Caco-2 (cell line): Measurements from ENCODE around the gene COX6B2. TPM values are rescaled to one million over a fixed set of nuclear protein-coding genes. Genes with fewer than 3 reads are reported as not detected.

Experiments
- BruUV-seq: library from RNA; stranded (reverse); fragments of 400-500 nt; replicated peaks from 2 replicates; lab custom pipeline; 2021; lab: Mats Ljungman, UMichigan
- CTCF ChIA-PET: fragments of 300-600 bp; sonication (Branson Sonifier 250); formaldehyde crosslinking; loops from one replicate; lab custom pipeline; 2022; ENCODE audit warnings: antibody characterized with exemption; lab: Charles Lee
- POLR2A ChIA-PET: fragments of 300-600 bp; sonication (Branson Sonifier 250); formaldehyde crosslinking; loops from one replicate; lab custom pipeline; 2022; ENCODE audit warnings: antibody characterized with exemption; lab: Charles Lee
- DNase-seq, 2 experiments: peaks; one replicate each; pipeline versions ENCODE4 v3.0.0 to v3.0.0-alpha.2; 2020 to 2022
- H3K27me3 ChIP-seq: replicated peaks from 2 replicates; pipeline ENCODE4 v1.6.0; 2011; ENCODE audit warnings: low read length; ENCODE audit not compliant: control insufficient read depth, insufficient read depth
- H3K36me3 ChIP-seq: 2 replicates; pipeline ENCODE4 v1.5.1; 2011; ENCODE audit warnings: low read length; ENCODE audit not compliant: control insufficient read depth, insufficient read depth
- H3K4me1 ChIP-seq: fragments of 250-450 bp; sonication (Bioruptor Pico); 2 replicates; pipeline ENCODE4 v1.5.1; 2020; ENCODE audit warnings: mild to moderate bottlenecking
- H3K4me3 ChIP-seq: 2 replicates; pipeline ENCODE4 v1.5.1; 2011; ENCODE audit warnings: low read depth, mild to moderate bottlenecking, control low read depth, low read length
- H3K9me3 ChIP-seq: fragments of 250-450 bp; sonication (Bioruptor Pico); 2 replicates; pipeline ENCODE4 v1.5.1; 2020; ENCODE audit warnings: mild to moderate bottlenecking, moderate library complexity
- H3K27ac Mint-ChIP-seq: one replicate; pipeline ENCODE4 v1.8.0; 2022; ENCODE audit warnings: mixed read lengths; ENCODE audit not compliant: unreplicated experiment
- H3K27me3 Mint-ChIP-seq: one replicate; pipeline ENCODE4 v1.8.0; 2022; ENCODE audit warnings: mixed read lengths; ENCODE audit not compliant: insufficient read depth, unreplicated experiment
- H3K36me3 Mint-ChIP-seq: one replicate; pipeline ENCODE4 v1.8.0; 2022; ENCODE audit warnings: mild to moderate bottlenecking, mixed read lengths; ENCODE audit not compliant: insufficient read depth, unreplicated experiment
- H3K4me1 Mint-ChIP-seq: one replicate; pipeline ENCODE4 v1.8.0; 2022; ENCODE audit warnings: low read depth, mixed read lengths; ENCODE audit not compliant: unreplicated experiment
- H3K4me3 Mint-ChIP-seq: one replicate; pipeline ENCODE4 v1.8.0; 2022; ENCODE audit warnings: mild to moderate bottlenecking, moderate library complexity, mixed read lengths; ENCODE audit not compliant: unreplicated experiment
- H3K9me3 Mint-ChIP-seq: one replicate; pipeline ENCODE4 v1.8.0; 2022; ENCODE audit warnings: mixed read lengths; ENCODE audit not compliant: unreplicated experiment
- intact Hi-C: fragments of 100-400 bp; cut with micrococcal nuclease; formaldehyde crosslinking; loops from one replicate; pipeline ENCODE4 v1.10.0; 2022; ENCODE audit not compliant: unreplicated experiment
- total RNA-seq: library from RNA; stranded (reverse); gene quantifications from 2 replicates; pipeline ENCODE4 v1.2.3, GENCODE V29; 2022
- TF ChIP-seq, protein P1 (sequence below), 2 experiments: fragments of 200-600 bp in 1 of 2; IDR thresholded peaks; 1 replicate in 1 of 2; 2 replicates in 1 of 2; pipeline versions ENCODE4 v1.5.1 to v1.8.0; 2011 to 2022; ENCODE audit warnings: antibody characterized with exemption in 1 of 2, control low read depth in 1 of 2, inconsistent platforms in 1 of 2, low read depth in 1 of 2, low read length in 1 of 2, mild to moderate bottlenecking in 1 of 2, moderate library complexity in 1 of 2; ENCODE audit not compliant: insufficient read depth in 1 of 2, severe bottlenecking in 1 of 2, unreplicated experiment in 1 of 2

The COX6B2 gene
- total RNA-seq, 1 experiment from 2014 or later = 0.27 TPM

DNA sequence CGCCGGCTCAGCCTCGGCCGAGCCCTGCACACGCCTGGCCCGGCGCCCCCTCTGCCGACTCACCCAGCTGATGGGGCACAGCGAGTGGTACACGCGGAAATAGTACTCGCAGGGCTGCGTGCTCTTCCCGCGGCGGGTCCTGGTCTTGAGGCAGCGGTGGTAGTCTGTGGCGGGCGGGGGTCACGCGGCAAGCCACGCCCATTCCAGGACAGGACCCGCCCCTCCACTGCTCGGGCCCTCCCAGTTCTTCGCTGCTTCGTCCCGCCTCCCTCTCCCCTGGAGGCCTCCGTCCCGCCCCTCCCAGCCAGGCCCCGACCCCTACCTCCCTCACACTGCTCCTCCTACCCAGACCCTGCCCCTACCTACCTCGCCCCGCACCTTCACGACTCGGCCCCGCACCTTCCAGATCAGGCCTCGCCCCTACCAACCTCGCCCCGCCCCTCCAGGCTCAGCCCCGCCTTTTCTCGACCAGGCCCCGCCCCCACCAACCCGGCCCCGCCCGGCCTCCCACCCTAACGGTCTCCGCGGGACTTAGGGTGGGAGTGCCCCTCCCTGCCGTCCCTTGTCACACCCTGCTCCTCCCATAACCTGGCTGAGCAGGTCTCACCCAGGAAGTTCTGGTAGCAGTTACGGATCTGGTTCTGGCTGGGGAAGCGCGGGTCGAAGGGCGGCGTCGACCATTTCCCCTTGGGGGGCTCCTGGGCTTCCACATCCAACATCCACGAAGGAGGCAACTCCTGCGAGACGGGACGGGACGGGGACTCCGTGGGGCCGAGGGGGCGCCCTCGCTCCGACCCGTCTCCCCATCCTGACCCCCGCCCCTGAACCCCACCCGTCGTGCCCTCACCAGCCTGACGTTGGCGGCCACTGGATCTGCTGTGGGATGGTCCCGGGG is 469 bp downstream of the COX6B2 start:
- Histone ChIP-seq H3K9me3 (no peaks in the 10 kb centered on the region), H3K27me3 (peaks cover 5% of the 10 kb centered on the region), H3K36me3 (no peaks in the 10 kb centered on the region), H3K4me3 (peak overlapping the region; percentile 64), H3K4me1 (peaks cover 19% of the 10 kb centered on the region)
- ChIA-PET POLR2A (interaction anchor here (1.5 kb wide), 1 partner anchor 15 kb away, joined by 6 read pairs; the partner anchor contains the start of gene KMT5C), CTCF (interaction anchor here (0.6 kb wide), 1 partner anchor 53 kb away, joined by 3 read pairs; no protein-coding TSS in a partner anchor)
- intact Hi-C loops = loop anchor here (1.0 kb wide), 1 partner anchor 15 kb away; the partner anchor contains the start of gene KMT5C
- Mint-ChIP-seq H3K4me1 (peaks cover 9% of the 10 kb centered on the region), H3K27ac (no peak overlapping the region), H3K9me3 (no peaks in the 10 kb centered on the region), H3K4me3 (peak overlapping the region; percentile 80), H3K36me3 (peaks cover 13% of the 10 kb centered on the region), H3K27me3 (peaks cover 15% of the 10 kb centered on the region)
- BruUV-seq = no TSS peak
- TF ChIP-seq, protein P1, sequence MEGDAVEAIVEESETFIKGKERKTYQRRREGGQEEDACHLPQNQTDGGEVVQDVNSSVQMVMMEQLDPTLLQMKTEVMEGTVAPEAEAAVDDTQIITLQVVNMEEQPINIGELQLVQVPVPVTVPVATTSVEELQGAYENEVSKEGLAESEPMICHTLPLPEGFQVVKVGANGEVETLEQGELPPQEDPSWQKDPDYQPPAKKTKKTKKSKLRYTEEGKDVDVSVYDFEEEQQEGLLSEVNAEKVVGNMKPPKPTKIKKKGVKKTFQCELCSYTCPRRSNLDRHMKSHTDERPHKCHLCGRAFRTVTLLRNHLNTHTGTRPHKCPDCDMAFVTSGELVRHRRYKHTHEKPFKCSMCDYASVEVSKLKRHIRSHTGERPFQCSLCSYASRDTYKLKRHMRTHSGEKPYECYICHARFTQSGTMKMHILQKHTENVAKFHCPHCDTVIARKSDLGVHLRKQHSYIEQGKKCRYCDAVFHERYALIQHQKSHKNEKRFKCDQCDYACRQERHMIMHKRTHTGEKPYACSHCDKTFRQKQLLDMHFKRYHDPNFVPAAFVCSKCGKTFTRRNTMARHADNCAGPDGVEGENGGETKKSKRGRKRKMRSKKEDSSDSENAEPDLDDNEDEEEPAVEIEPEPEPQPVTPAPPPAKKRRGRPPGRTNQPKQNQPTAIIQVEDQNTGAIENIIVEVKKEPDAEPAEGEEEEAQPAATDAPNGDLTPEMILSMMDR (IDR thresholded peaks at IDR 0.05; ENCODE audit: insufficient read depth in 1 of 2, low read depth in 1 of 2, low read length in 1 of 2, severe bottlenecking in 1 of 2, unreplicated experiment in 1 of 2) = no peak
- peak; percentile 74 to 82 for DNase-seq

DNA sequence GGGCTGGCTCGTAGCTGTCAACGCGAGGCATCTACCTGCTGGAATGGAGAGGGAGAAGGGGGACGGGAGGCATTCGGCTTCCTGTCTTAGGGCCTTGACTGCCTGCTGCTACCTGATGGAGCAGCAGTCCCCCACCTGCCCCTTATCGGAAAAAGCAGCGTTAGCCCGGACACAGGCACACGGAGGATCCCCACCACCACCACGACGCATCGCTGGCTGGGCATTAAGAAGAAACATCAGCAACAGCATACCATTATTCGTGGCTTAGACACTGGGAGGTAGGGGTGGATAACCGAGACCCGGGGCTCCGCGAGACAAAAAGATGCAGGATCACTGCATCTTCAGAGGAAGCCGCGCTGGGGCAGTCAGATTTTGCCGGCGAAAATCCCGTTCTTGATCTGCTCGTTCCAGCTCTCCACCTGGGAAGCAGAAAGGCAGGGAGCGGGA is 1.1 kb downstream of the COX6B2 start:
- ChIA-PET CTCF (interaction anchor here (0.6 to 1.1 kb wide), 2 partner anchors 14 to 53 kb away, joined by 3 read pairs; partner anchors contain the start of gene KMT5C), POLR2A (interaction anchor here (1.5 kb wide), 1 partner anchor 14 kb away, joined by 6 read pairs; the partner anchor contains the start of gene KMT5C)
- peak overlapping the region; percentile 64 for H3K4me3 ChIP-seq
- H3K4me1 ChIP-seq = peaks cover 19% of the 10 kb centered on the region
- peak in 1 of 2 experiments; percentile 31 for DNase-seq
- peak overlapping the region; percentile 80 for H3K4me3 Mint-ChIP-seq
- TF ChIP-seq, protein P1 (IDR thresholded peaks at IDR 0.05; ENCODE audit: insufficient read depth in 1 of 2, low read depth in 1 of 2, low read length in 1 of 2, severe bottlenecking in 1 of 2, unreplicated experiment in 1 of 2) = no peak
- H3K27me3 ChIP-seq = peaks cover 5% of the 10 kb centered on the region
- no peaks in the 10 kb centered on the region for H3K9me3 ChIP-seq
- no peak overlapping the region for H3K27ac Mint-ChIP-seq
- no peaks in the 10 kb centered on the region for H3K9me3 Mint-ChIP-seq
- peaks cover 15% of the 10 kb centered on the region for H3K27me3 Mint-ChIP-seq
- H3K36me3 ChIP-seq = no peaks in the 10 kb centered on the region
- no TSS peak for BruUV-seq
- intact Hi-C loops = no loop called here
- H3K36me3 Mint-ChIP-seq = peaks cover 13% of the 10 kb centered on the region
- peaks cover 9% of the 10 kb centered on the region for H3K4me1 Mint-ChIP-seq

DNA sequence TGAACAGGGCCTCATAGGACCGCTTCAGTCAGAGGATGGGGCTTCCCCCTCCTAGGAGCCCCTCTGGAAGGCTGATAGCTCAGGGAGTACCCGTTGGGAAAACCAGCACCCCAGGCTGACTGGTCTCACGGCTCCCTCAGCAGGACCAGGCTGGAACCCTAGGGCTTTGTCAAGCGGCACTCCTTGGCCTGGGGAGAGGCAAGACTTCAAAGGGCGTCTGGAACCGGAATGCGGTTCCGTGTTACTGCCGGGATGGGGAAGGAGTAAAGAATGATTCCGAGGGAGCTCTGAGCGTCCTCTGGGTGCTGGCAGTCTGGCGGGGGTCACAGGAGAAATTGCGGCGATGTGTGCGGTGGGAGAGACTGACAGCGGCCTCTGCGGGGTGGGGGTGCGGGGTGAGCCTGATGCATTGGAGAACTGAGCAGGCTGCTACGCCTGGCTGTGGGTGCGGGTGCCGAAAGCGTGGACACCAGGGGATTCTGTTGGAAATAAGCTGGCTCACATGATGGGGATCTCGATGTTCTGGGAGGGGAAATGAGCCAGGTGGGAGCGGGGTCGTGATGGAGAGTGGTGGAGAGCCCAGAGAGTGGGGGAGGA is 1.9 kb downstream of the COX6B2 start:
- peaks cover 5% of the 10 kb centered on the region for H3K27me3 ChIP-seq
- intact Hi-C loops = no loop called here
- Mint-ChIP-seq H3K27ac (peak overlapping the region; percentile 10), H3K4me3 (peak overlapping the region; percentile 80), H3K4me1 (peaks cover 9% of the 10 kb centered on the region), H3K36me3 (peaks cover 13% of the 10 kb centered on the region), H3K27me3 (peaks cover 15% of the 10 kb centered on the region), H3K9me3 (no peaks in the 10 kb centered on the region)
- DNase-seq = peak in 1 of 2 experiments; percentile 49
- peaks cover 19% of the 10 kb centered on the region for H3K4me1 ChIP-seq
- no TSS peak for BruUV-seq
- TF ChIP-seq, protein P1 (IDR thresholded peaks at IDR 0.05; ENCODE audit: insufficient read depth in 1 of 2, low read depth in 1 of 2, low read length in 1 of 2, severe bottlenecking in 1 of 2, unreplicated experiment in 1 of 2) = no peak
- ChIA-PET CTCF (interaction anchor here (1.1 kb wide), 1 partner anchor 13 kb away, joined by 3 read pairs; the partner anchor contains the start of gene KMT5C), POLR2A (interaction anchor here (1.5 kb wide), 1 partner anchor 13 kb away, joined by 6 read pairs; the partner anchor contains the start of gene KMT5C)
- H3K4me3 ChIP-seq = no peak overlapping the region
- no peaks in the 10 kb centered on the region for H3K36me3 ChIP-seq
- no peaks in the 10 kb centered on the region for H3K9me3 ChIP-seq
